ENCODE results near the gene FGG. TPM values are rescaled to one million over a fixed set of nuclear protein-coding genes. Genes with fewer than 3 reads are reported as not detected.

The FGG gene
- total and polyA plus RNA-seq, 7 donors = 0.04 to 0.84 (median 0.75) TPM; not detected in 4

DNA sequence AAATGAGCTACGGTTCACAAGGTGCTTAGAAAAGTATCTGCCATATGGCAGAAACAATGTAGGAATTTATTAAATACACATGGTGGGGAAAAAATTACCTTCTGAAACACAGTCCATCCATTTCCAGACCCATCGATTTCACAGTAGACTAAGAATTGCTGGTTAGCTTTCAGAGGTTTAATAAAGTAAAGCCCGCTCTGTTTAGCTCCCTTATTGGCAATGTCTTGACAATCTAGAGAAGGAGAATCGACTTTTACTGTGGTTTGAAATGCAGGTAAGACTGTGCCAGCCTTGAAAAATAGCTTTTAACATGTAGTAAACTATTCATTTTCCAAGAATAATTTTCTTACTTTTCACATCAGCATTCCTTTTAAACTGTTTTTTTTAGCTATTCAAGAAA, 2.9 kb downstream of the FGG start:
- TF ChIP-seq, protein P1, sequence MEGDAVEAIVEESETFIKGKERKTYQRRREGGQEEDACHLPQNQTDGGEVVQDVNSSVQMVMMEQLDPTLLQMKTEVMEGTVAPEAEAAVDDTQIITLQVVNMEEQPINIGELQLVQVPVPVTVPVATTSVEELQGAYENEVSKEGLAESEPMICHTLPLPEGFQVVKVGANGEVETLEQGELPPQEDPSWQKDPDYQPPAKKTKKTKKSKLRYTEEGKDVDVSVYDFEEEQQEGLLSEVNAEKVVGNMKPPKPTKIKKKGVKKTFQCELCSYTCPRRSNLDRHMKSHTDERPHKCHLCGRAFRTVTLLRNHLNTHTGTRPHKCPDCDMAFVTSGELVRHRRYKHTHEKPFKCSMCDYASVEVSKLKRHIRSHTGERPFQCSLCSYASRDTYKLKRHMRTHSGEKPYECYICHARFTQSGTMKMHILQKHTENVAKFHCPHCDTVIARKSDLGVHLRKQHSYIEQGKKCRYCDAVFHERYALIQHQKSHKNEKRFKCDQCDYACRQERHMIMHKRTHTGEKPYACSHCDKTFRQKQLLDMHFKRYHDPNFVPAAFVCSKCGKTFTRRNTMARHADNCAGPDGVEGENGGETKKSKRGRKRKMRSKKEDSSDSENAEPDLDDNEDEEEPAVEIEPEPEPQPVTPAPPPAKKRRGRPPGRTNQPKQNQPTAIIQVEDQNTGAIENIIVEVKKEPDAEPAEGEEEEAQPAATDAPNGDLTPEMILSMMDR (IDR thresholded peaks at IDR 0.05) = no peak
- 79 to 80% (median 79%) methylated on average over 4 of the region's 4 CpGs for WGBS, 3 donors
- H3K9me3 ChIP-seq = no peaks in the 10 kb centered on the region
- no peak overlapping the region for H3K27ac ChIP-seq
- H3K27me3 ChIP-seq (ENCODE audit: insufficient read depth in 3 of 3, low read length in 2 of 3) = peaks cover 0 to 3% (median 0%) of the 10 kb centered on the region in 3 donors
- intact Hi-C loops (cut with DNase I) = no loop called here
- no peaks in the 10 kb centered on the region for H3K36me3 ChIP-seq (ENCODE audit: insufficient read depth in 1 of 2, low read depth in 1 of 2)
- ATAC-seq = no peak
- no peak overlapping the region for H3K4me3 ChIP-seq
- no peaks in the 10 kb centered on the region for H3K4me1 ChIP-seq
- DNase-seq = no peak

DNA sequence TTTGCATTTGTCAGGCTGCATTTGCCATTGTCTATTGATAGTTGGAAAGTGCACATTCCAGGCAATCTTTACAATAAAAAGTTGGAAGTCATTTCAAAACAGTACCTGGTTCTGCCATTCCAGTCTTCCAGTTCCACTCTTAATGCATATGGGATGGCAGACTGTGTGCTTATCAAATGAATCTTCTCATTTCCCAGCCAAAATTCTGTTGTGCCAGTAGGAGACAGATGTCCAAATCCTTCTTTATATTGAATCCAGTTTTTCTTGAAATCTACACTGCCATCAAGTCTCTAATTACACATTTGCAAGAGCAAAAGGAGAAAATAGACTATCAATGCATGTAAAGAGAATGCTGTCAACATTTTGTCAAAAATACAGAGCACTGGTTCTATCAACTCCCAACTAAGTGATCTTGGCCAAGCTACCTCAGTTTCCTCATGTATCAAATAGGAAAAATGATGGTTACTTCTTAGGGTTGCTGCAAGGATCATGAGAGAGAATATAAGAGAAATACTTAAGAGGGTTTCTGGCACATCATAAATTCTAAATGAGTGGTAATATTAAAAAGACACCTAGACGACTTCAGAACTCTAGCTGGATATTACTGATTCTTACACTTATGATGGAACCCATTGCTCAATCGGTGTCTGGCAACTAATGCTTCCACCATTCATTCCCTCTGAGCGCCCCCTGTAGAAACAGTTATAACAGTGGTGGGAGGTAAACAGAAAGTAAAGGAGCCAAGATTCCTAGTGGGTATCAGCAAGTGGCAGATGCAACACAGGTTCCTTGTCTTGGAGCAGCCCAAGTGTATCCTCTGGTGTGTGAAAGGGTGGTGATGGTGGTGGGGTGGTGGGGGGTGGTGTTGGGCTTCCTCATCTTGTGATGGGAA, 3.8 kb downstream of the FGG start:
- no peaks in the 10 kb centered on the region for H3K4me1 ChIP-seq
- H3K36me3 ChIP-seq (ENCODE audit: insufficient read depth in 1 of 2, low read depth in 1 of 2) = no peaks in the 10 kb centered on the region
- no peaks in the 10 kb centered on the region for H3K9me3 ChIP-seq
- no peak overlapping the region for H3K4me3 ChIP-seq
- ATAC-seq (no peak), DNase-seq (no peak)
- intact Hi-C loops (cut with DNase I) = no loop called here
- H3K27ac ChIP-seq = no peak overlapping the region
- TF ChIP-seq, protein P1 (IDR thresholded peaks at IDR 0.05) = no peak
- peaks cover 0 to 3% (median 0%) of the 10 kb centered on the region in 3 donors for H3K27me3 ChIP-seq (ENCODE audit: insufficient read depth in 3 of 3, low read length in 2 of 3)
- 73 to 85% (median 78%) methylated on average over 3 of the region's 3 CpGs for WGBS, 3 donors

DNA sequence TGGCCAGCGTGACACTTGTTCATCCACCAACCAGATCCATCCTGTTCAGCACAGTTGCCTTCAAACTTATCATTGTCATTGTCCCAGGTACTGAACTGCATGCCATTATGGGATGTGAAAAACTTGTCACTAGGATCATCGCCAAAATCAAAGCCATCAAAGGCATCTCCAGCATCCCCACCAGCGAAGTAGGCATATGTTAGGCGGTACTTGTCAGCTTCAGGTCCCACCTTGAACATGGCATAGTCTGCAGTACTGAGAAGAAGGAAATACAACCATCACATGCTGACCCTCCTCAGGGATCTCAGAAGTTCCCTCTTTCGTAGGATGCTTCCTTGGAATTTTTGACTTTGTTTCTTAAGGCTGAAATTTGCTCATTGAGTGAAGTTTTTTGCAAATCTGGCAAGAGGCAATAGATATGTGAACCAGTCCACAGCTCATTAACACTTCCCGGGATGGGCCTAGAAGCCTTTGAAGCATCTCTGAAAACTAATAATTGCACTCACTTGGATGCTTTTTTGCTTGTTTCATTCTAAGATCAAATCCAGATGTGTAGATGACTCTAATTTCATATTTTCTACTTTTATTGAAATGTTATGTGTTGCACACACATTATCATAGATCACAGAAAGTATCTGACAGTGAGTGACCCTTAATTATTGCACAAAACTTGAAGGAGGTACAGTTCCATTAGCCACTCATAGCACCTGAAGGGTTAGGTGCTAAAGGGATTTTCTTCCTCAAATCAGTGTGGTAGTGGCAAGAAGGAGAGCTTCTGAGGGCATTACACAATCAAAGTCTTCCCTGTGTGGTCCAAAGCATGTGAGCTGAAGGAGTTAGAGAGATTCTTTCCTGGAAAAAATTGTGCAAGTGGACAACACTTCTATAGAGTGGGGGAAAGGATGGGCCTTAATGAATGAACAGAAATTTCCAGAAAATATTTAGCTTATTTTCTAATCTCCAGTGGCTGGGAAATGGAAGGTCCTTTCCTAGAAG, 5.4 kb downstream of the FGG start:
- TF ChIP-seq, protein P1 (IDR thresholded peaks at IDR 0.05) = no peak
- DNase-seq = no peak

DNA sequence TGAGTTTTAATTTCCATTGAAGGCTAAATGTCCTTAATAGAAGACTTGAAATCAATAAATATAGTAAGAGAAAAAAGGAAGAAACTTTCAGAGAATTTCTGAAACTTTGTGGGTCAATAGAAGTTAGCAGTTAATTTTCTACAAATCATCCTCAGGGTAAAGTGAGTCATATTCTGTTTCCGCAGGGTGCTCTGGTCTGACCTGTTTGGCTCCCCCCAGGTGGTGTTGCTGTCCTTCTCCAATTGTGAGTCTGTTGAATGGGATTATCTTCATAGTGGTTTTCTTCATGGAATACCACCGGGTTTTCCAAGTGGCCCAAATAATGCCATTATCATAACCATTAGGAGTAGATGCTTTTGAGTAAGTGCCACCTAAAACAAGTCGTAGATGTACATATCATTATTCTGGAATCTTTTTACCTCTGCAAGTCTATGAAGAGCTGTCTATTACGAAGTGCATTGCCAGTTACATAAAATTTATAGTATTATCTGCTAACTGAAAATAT, 7.7 kb downstream of the FGG start:
- no peaks in the 10 kb centered on the region for H3K36me3 ChIP-seq (ENCODE audit: insufficient read depth in 1 of 2, low read depth in 1 of 2)
- H3K27ac ChIP-seq = no peak overlapping the region
- H3K27me3 ChIP-seq (ENCODE audit: insufficient read depth in 3 of 3, low read length in 2 of 3) = peaks cover 0 to 3% (median 0%) of the 10 kb centered on the region in 3 donors
- TF ChIP-seq, protein P1 (IDR thresholded peaks at IDR 0.05) = no peak
- ATAC-seq = no peak
- 77 to 80% (median 80%) methylated on average over 4 of the region's 4 CpGs for WGBS, 3 donors
- H3K4me3 ChIP-seq = no peak overlapping the region
- no peaks in the 10 kb centered on the region for H3K9me3 ChIP-seq
- intact Hi-C loops (cut with DNase I) = no loop called here
- DNase-seq = no peak
- H3K4me1 ChIP-seq = no peaks in the 10 kb centered on the region

More for the DNA sequence above, 5.4 kb downstream of the FGG start:
- 82 to 87% (median 84%) methylated on average over 6 of the region's 6 CpGs for WGBS, 3 donors
- ATAC-seq = no peak
- Histone ChIP-seq H3K9me3 (no peaks in the 10 kb centered on the region), H3K27ac (no peak overlapping the region), H3K27me3 (ENCODE audit: insufficient read depth in 3 of 3, low read length in 2 of 3) (peaks cover 0 to 3% (median 0%) of the 10 kb centered on the region in 3 donors), H3K36me3 (ENCODE audit: insufficient read depth in 1 of 2, low read depth in 1 of 2) (no peaks in the 10 kb centered on the region), H3K4me3 (no peak overlapping the region), H3K4me1 (no peaks in the 10 kb centered on the region)
- intact Hi-C loops (cut with DNase I) = no loop called here
